Left renal cortex interstitium (tissue), 4 donors: ENCODE measurements around the gene WIPF2. TPM values are rescaled to one million over a fixed set of nuclear protein-coding genes. Genes with fewer than 3 reads are reported as not detected.
"Not testable (repeated sequence)": the region's sequence is repeated elsewhere in the genome, so short reads cannot be mapped to it uniquely, and the experiment has no call there.

Experiments
- DNase-seq, 4 donors: peaks; one replicate each; pipeline ENCODE4 v3.0.0-alpha.2; 2013; ENCODE audit warnings: low read depth in 4 of 4, low spot score in 2 of 4, missing footprints in 1 of 4
- polyA plus RNA-seq, 4 donors: library from polyadenylated mRNA; unstranded; fragments of 120-200 nt; gene quantifications; one replicate each; pipeline ENCODE4 v1.2.1, GENCODE V29; 2013; ENCODE audit not compliant: insufficient read length in 4 of 4

WIPF2 gene
- polyA plus RNA-seq, 4 donors = 26.1 to 32.8 (median 29.1) TPM

DNA sequence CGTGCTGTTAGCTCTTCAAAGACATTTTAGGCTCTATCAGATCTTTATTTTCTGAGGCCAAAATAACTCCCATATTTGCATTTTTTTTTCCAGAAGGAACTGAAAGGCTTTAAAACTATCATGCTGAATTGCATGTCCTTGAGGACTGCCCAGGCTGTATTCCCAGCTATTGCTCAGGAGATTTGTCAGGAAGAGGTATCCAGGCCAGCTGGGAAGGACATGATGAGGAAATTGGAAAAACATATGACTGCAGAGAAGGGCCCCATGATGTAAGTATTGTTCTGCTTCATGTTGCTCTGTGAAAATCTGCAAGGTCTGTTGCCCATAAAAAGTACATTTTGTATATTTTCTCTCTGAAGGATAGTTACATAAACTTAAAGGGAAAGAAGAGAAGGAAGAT, 74.3 kb downstream of the WIPF2 start:
- DNase-seq = no peak

DNA sequence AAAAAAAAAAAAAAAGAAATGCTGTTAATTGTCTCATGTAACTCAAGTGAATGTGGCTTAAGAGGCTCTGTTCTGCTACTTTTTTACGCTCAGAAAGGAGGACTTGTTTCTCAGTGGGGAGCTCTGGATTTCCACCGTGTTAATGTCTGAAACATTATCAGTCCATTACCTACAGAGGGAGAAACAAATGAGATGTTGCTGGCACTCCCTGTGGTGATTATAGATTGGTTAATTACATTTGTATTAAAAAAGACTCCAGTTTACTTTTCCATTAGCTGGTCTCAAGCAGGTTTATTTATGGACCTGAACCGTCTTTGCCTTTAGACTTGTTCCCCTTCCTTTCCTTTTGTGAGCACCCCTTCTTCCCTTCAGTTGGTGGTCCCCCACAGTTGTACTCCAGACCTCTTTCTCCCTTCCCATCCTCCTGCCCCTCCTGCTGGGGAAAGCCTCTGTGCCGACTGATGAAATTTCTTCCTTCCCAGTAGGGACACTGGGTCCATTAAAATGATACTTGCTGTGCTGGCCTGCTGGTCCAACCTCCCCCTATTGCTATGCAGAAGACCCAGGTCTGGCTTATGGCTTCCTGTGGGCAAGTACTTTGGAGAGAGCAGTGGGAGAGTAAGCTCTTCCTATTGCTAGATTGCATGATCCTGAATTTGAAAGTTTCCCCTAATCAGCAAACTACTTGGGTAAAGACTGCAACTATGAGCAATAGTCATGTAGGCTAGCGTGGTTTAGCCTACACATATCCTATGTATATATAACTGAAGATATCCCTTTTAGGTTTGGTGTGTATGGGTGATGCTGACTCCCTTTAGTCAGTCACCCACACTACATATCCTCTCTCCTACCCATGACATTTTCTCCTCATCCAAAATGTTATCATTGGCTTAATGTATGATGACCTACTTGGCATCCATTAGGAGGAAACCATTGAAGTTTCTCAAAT, 76.7 kb downstream of the WIPF2 start:
- no peak for DNase-seq

DNA sequence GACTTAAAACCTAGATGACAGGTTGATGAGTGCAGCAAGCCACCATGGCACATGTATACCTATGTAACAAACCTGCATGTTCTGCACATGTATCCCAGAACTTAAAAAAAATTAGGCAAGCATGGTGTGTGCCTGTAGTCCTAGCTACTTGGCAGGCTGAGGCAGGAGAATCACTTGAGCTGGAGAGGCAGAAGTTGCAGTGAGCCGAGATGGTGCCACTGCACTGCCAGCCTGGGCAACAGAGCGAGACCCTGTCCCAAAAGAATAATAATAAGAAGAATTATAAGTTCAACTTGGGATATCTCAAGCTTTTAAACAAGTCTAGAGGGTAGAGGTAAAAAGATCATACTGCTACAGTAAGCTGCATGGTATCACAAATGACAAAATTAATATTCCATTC, 78.4 kb downstream of the WIPF2 start:
- no peak for DNase-seq

DNA sequence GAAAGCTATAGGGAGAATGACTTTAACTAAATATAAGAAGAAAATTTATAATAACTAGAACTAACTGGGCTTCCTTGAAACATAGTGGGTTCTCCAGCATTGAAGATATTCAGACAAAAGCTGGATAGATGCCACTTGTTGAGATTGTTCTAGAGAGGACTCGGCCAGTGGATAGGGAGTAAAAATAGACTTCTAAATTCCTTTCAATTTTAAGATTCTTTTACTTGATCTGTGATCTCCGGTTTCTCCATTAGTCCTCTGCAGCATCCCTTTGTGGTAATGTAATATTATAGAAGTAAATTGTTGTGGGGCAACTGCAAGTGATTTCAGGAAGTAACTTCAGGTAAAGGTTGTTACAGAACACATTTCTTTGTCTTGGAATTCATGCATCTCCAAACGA, 79.6 kb downstream of the WIPF2 start:
- DNase-seq = no peak

DNA sequence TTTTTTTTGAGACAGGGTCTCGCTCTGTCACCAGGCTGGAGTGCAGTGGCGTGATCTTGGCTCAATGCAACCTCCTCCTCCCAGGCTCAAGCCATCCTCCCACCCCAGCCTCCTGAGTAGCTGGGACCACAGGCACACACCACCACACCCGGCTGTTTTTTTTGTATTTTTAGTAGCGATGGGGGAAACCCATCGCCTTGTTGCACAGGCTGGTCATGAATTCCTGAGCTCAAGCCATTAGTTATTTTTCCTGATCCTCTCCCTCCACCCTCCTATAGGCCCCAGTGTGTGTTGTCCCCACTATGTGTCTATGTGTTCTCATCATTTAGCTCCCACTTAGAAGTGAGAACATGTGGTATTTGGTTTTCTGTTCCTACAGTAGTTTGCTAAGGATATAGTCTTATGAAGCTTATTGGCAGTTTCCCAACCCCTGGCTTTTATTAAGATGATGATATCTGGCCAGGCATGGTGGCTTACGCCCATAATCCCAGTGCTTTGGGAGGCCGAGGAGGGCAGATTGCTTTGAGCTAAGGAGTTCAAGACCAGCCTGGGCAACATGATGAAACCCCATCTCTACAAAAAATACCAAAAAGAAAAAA, 80.2 kb downstream of the WIPF2 start:
- not testable (repeated sequence) for DNase-seq

DNA sequence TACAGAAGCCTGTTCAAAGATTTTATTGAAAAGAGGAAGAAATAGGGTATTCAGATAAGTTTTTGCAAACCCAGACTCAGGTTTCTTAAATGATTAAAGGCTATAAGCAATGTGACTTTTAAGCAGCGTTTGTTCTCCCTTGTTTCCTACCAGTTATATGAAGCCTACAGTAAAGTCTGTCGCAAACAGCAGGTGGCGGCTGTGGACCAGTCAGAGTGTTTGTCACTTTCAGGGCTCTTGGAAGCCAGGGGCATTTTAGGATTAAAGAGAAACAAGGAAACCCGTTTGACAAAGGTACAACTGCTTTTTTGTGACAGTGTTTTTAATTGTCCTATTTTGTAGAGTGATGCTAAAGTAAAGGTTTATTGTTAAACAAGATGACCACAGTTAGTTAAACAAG, 82.2 kb downstream of the WIPF2 start:
- no peak for DNase-seq

DNA sequence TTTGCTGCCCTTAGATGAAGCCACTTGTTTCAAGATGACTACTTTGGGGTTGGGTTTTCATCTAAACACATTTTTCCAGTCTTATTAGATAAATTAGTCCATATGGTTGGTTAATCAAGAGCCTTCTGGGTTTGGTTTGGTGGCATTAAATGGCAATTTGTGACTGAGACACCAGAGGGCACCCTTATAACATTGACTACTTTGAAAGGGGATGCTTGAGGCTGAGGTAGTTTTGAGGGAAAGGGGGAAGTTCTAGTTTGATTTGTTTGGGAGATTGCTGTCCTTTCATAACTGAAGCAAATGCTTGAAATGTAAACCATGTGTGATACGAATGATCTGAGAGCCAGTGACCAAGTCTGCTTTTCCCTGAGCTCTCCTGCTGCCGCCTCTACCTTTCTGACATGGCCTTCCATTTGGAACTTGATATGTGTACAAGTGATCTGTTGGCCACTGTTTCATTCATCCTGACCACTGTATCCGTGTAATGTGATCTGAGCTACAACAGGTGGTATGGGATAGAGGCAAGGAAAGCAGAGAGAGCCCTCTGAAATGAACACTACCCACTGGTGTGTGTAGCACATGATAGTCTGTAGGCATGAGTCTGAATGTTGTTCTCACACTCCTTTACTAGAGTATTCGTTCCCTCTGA, 84.0 kb downstream of the WIPF2 start:
- DNase-seq = no peak

DNA sequence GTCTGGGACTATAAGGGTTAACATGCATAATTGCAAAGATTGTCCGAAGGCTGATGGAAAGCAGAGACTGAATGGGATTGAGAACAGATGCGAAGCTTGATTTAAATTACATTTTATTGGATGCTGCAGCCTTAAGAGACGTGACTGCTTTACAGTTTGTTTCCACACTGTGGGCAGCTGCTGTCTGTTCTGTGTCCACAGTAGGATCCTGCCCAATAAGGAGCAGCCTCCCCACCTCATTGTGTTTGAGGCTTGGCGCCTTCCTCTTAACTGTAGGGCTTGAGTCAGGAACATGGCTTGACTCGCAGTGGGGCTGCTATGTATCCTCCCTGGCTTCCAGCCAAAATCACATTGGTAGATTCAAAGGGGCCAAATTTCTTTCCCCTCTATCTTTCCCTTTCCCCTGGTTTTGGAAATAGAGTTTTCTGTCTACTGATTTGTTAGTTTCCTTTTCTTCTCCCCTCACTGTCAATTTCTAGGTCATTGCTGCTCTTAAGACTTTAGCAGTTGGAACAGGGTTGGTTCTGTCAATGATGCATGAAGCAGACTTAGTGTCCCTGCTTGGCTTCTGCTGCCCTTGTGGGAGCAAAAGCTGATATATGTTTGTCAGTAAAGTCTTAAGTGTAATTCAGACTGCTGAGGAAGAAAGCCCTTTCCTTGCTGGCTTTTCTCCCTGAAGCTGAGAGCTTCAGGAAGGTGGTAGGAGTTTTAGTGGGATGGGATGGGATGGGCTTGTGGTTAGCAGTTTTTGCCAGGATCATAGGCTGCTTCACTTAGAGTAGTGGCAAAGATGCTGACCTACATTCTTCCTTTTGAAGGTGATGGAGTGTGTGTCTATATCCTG, 84.8 kb downstream of the WIPF2 start:
- no peak for DNase-seq

DNA sequence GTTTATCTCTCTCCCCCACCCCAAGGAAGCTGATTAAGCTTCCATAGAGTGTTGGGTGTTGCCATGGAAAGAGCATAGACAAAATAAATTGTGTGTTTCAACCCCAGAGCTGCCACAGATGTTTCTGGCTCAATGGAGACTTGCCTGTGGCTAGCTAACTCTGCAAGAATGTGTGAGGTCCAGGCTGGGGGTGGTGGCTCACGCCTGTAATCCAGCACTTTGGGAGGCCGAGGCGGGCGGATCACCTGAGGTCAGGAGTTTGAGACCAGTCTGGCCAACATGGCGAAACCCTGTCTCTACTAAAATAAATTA, 85.4 kb downstream of the WIPF2 start:
- DNase-seq = not testable (repeated sequence)

DNA sequence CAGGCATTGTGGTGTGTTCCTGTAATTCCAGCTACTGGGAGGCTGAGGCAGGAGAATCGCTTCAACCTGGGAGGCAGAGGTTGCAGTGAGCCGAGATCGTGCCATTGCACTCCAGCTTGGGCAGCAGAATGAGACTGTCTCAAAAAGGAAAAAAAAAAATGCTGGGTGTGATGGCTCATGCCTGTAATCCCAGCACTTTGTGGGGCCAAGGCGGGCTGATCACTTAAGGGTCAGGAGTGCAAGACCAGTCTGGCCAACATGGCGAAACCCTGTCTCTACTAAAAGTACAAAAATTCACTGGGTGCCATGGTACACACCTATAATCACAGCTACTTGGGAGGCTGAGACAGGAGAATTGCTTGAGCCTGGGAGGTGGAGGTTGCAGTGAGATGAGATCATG, 85.8 kb downstream of the WIPF2 start:
- DNase-seq = not testable (repeated sequence)

DNA sequence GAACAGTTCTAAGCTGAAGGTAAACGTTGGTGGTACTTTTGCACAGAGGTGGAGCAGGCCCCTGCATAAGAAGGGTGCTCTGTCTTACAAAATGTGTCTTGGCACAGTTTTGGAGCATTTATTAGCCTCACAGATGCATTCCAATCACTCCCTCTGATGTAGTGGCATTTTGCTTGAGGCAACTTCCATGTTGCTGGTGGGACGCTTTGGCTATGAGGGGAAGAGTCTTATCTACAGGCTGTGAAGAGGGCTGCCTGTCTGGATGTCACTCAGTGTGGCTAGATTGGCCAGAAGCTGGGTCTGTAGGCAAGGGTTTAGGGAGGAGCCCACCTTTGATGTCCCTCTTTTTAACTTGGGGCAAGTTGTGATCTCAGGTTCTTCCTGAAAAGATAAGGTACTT, 87.3 kb downstream of the WIPF2 start:
- DNase-seq = no peak

DNA sequence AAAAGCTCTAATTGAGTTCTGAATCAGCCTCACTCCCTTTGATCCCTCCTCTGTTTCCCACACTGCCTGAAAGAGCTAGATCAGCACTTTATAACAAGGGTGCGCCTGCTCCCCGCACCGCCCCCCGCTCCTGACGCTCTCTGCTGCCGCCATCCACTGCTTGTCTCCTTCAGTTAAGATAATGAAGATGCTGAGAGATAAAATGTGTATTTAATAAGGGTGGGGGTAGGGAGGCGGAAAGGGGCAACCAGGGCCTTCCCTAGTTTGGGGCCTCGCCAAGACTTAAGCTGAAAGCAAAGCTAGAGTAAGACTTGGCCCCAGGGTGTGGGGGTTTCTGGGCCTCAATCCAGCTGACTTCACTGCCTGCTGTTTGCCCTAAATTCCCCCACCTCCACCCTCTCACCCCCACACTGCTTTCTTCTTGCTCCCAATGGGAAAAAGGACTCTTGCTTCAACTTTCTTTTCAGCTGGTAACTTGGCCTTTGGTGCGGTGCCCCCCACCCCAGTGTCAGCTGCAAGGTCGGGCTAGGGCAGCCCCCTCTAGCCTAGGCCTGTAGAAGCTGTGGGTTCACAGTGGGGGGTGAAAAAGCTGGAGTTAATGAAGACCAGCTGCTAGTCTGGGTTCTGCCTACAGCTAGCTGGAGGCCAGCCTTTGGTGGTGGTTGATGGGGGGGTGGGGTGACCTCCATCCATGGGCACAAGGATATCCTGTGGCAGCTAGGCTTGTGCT, 88.1 kb downstream of the WIPF2 start:
- DNase-seq = no peak

DNA sequence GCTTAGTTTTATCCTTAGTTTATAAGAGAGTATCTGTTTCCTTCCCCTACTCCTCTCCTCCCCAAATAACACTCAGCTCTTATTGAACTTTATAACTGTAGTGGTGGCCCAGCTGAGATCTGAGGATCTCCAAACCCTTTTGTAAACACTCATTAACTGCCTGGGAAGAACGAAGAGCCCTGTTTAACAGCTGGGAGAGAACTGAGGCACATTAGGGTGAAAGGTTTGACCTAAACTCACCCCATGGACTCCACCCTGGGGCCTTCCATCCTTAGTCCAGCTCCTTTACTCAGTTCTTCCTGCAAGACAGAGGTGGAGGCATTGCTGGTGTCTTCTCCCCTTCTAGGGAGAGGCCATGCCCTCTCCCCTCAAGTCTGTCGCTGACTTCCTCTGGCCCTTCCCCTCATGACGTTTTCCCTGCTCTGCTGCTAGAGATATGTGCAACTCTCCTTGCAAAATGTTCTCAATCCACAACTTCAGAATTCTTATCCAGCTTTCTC, 88.7 kb downstream of the WIPF2 start:
- DNase-seq = no peak

DNA sequence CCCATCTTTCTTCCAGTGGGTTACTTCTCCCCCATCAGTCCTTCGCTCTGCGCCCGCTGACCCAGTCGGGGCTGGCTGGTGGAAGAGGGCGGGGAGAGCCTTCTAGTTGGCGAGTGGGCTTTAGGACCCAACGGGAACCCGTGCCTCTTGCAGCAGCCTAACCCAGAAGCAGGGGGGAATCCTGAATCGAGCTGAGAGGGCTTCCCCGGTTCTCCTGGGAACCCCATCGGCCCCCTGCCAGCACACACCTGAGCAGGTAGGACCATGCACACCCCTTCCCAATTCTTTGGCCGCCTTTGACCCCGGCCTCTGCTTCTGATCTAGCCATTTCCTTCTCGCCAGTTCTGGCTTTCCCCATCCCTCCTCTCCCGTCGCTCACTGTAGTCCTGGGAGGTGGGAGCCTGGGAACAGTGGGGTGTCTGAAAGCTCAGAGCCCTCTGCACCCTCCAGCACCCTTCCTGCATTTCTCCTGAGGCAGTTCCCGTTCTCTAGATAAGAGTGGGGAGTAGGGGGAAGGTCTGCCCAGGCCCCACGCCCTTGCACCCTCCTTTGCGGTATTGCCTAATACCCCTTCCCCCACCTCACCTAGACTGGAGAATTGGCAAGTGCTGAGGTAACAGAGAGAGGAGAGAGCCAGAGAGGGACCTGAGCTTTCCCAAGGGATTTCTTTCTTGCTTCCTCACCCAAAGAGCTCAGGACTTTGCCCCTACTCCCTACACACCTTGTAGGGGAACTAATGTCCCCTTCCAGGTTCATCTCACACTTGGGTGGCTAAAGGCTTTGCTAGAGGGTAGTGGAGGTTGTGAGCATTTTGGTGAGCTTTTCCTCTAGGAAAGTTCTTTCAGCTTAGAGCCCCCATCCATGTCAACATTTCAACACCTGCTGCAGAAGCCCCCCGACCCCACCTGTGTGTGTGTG, 90.2 kb downstream of the WIPF2 start, which contains the start of gene RARA:
Gene RARA (plus strand): TSS at position 150 of the 918 bp plus-strand sequence. CDS start 22,039 bp downstream, outside the sequence.
- DNase-seq = no peak

DNA sequence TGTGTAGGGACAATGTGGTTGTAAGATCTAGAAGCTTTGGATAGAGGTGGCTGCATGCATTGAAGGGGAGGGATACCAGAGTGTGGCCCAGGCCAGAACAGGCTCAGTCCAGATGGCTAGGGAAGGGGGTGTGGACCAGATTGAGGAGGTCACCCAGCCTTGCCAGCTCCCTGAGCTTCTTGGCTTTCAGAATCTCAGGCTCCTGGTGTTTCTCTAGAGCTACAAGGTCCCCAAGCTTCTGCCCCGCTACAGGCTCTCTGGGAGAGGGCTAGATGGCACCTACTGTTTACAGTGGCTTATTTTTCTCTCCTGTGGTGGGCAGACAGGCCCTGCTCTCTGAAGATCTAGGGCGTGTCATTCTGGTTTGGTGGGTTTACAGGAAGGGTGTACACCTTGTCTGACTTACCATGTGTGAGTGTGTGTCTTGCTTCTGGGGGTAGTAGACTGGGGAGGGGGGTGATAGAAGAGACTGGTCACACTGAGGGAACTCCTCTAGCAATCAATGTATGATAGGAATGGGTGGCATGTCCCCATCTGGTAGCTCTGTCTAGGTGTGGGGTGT, 90.9 kb downstream of the WIPF2 start:
- DNase-seq = no peak

DNA sequence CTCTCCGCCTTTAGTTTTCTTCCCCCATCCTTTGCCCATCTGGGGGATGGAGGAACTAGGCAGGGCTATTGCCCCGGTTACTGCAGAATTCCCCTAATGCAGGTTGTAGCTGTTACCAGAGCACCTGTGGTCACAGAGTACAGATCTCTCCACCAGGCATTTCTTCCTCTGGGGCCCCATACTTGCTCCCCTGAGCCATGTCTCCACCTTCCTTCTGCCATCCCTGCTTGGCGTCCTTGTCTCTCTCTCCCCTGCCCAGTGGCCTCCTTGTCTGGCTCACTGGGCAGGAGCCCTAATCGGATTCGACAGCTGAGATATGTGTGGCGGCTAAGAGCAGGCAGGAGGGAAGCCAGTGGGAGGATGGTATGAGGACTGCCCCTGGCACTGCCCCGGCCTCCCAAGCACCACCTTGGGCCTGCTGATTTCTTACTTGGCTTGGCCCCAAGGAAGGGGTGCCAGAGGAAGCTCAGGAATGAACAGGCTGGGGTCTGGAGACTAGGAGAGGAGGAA, 91.8 kb downstream of the WIPF2 start:
- no peak for DNase-seq

DNA sequence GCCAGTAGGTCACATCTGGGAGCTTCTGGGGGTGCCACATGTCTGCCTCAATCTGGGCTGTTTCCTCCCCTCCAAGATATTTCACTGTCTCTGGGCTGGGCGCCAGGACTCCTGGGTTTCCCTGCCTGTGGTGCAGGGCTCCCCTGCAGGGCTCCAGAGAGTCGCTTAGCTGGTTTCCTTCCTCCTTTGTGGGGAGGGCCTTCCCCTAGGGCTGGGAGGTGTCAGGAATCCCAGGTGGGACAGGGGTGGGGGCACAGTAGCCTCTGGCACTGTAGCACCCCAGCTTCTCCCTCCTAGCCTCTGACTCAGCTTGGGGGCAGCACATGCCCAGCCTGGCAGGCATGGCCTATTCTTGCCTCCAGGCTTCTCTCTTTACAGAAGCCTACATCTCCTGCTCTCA, 92.5 kb downstream of the WIPF2 start:
- DNase-seq = no peak

DNA sequence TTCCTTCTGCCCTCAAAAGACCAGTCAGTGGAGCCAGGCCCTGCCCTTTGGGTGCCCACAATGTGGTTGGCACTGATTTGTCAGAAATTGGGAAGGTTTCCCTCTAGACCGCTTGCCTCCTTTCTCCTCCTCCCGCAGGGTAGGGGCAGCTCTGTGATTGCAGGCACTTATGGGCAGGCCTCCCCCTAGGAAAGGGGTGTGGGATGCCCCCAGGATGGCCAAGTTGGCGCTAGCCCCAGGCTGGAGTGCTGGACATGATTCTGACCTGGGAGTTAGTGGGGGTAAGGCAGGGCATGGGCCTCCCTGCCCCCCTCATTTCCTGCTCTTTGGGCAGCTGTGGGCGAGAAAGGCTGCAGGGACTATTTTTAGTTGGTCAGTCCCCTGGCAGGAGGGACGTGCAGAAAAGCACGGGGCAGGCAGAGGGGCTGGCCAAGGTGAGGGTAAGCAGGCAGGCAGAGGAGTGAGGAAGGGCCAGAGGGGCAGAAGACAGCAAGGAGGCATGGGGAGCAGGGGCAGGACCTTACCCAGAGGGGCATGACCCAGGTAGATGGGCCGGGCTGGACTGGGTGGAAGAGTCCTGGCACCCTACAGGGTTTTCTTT, 93.1 kb downstream of the WIPF2 start:
- no peak for DNase-seq
